HG02610 (cell line): Measurements from ENCODE around the gene MOXD1.
A peak's percentile ranks its signal among the peaks of the same experiment; 100 is the strongest.

Experiments
- ATAC-seq: cut with Tn5 transposase; IDR thresholded peaks from one replicate; pipeline ENCODE4 v1.9.1; 2021; ENCODE audit warnings: mild to moderate bottlenecking, moderate library complexity; ENCODE audit not compliant: unreplicated experiment

The MOXD1 gene

DNA sequence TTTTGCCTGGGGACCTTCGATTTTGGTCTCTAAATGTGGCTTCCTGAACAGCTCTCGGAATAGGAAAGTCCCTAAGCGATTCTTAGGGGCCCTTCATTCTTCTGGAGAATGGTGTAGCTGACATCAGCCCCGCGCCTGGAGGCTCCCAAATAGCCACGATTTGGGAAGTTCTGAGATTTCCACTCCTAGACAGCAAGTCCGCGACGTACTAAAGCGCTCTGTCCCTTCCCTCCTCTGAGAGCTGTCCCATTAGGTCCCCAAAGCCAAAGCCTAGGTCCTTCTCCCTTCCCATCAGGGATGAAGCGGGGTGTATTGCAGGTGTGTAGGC, 756 bp downstream of the MOXD1 start:
- ATAC-seq, result no peak

DNA sequence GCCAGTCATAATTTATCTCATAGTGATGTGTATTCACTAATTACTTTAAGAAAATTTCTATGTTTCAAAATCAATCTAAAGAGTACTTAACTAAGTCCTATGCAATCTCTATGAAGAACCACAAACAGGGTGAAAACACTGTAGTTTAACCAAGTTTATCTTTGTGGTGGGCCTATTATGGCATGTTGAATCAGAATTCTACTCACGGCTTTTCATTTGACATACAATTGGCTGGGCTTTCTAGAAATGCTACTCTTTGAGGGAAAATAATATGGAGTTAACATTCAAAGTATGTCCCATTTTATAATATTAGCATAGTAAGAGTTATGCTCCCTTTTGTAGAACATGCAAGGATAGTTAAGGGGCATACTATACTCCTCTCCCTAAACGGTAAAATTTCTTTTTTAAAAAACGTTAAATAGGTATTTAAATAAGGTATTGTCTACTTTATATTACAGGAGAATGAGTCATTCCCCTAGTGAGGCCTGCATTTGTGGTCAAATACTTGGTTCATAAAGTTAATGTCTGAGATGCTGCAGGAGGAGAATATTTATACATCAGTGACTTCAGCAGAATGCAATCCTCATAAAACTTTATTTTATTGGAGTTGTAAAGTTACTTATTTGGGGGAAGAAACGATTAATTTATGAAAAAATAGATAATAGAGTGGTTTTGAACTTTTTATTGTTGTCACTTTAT, 1.8 kb downstream of the MOXD1 start:
- ATAC-seq, result no peak

- ATAC-seq, result no peak
These were observed 6.2 kb downstream of the MOXD1 start for GRCh38 chr6:132395015-132395597.

DNA sequence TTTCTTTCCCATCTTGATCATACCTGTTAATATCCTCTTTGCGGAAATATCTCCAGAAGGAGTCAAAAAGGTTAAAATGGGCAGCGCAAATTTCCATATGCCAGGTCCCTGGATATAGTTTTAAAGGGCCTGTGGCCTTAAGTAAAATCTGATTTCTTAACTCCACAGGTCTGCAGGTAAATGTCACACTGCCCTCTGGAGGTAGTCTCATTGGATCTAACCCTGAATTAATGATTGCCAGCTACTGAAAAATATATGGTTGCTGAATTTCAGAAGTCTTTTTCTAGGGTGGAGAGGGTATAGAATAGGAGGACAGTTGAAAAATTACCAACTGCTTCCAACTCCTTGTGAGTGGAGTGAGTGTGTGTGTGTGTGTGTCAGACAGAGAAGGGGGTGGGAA, 8.5 kb downstream of the MOXD1 start:
- ATAC-seq, result no peak

DNA sequence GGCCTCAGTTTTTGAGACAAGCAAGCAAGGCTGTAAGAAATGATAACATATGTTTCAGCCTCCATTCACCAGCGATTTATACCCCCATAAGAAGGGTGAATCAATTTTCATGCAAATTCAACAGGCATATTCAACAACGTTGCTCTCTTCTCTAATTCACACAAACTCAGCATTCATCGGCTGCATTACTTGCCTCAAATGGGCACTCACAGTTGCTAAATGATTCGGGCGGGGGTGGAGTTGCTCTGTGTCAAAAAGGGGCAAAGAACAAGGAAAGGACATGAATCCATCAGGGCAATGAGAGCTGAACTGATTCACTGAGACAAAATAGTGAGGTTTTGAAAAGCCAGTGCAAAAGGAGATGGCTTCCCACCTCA, 9.0 kb downstream of the MOXD1 start:
- ATAC-seq, result no peak

- no peak for ATAC-seq
These were observed 9.6 kb downstream of the MOXD1 start for GRCh38 chr6:132391391-132392269.

GRCh38 chr6:132390451-132390850, 10.8 kb downstream of the MOXD1 start:
- ATAC-seq, result no peak

GRCh38 chr6:132390017-132390416, 11.3 kb downstream of the MOXD1 start:
- peak; percentile 92 for ATAC-seq

DNA sequence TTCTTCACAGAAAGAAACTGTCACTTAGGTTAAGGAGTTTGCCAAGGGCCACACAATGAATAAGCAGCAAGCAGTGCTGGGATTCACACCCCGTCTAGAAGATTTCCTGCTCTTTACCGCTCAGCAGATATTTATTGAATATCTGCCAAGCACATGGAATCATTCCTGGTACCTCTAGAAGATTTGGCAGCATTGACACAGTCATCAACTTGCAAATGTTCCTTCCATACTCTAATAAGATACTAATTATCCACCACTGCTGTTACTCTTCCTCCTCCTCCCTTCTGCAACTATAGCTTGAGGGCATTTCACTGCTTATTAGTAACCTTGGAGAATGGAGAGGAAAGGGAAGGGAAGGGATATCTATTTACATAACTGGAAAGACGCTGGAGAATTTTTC, 13.0 kb downstream of the MOXD1 start:
- no peak for ATAC-seq

DNA sequence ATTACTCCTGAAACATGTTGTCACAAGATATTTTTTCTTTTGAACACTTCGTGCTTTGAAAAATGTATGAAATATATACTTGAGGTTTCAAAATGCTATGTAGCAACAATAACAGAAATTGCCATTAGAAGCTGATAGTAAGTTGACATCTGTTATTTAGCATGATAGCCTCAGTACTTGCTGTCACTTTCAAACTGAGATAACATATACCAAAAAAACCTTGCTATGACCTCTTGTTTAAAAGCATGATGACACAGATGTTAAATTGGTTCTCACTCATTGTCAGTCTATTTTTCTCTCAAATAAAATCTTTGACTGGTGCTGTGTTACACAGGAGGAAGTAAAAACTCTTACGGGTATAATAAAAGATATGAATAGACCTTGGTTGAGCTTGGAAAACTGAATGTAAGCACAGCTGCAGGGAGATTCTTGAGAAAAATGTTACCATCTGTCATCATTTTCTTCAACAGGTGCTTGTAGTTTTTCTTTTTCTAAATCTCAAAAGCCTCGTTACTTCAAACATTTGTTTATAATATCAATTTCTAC, 18.6 kb downstream of the MOXD1 start:
- no peak for ATAC-seq

- no peak for ATAC-seq
These were observed 19.9 kb downstream of the MOXD1 start for GRCh38 chr6:132381381-132381780.

- no peak for ATAC-seq
These were observed 20.8 kb downstream of the MOXD1 start for GRCh38 chr6:132380358-132381029.

DNA sequence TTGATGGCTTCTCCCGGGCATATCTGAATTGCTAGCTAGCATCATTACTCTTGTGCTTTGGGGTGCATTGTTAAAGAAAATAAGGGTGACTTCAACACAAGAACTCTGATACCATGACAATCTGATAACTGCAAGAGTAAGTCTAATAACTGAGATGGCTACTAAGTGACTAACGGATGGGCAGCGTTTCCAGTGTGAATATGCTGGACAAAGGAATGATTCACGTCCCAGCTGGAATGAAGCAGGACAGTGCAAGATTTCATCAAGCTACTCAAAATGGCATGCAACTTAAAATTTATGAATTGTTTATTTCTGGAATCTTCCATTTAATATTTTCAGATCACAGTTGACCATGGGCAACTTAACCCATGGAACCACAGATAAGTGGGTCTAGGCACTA, 31.7 kb downstream of the MOXD1 start:
- ATAC-seq, result no peak

DNA sequence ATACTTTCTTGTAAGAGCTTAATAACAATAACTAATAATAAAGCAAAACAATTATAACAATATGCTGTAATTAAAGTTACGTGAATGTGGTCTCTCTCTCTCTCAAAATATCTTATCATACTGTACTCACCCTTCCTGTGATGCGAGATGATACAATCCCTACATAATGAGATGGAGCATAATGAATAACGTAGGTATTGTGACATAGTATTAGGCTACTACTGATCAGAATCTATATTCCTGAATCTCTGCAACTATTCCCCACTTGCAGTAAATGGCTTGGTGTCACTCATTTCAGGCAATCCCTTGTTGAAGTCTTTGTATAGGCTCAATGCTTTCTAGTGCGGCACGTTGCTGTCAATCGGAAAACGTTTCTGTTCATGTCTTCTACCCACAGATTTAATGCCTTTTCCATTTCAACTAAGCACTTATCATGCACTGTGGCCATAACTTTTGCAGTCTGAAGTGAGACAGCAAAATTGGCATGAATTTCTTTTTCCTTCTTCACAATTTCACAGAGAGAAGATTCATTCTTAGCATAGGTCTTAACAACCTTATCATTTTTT, 32.3 kb downstream of the MOXD1 start:
- ATAC-seq, result no peak

- peak; percentile 96 for ATAC-seq
These were observed 35.9 kb downstream of the MOXD1 start for GRCh38 chr6:132365281-132365907.

DNA sequence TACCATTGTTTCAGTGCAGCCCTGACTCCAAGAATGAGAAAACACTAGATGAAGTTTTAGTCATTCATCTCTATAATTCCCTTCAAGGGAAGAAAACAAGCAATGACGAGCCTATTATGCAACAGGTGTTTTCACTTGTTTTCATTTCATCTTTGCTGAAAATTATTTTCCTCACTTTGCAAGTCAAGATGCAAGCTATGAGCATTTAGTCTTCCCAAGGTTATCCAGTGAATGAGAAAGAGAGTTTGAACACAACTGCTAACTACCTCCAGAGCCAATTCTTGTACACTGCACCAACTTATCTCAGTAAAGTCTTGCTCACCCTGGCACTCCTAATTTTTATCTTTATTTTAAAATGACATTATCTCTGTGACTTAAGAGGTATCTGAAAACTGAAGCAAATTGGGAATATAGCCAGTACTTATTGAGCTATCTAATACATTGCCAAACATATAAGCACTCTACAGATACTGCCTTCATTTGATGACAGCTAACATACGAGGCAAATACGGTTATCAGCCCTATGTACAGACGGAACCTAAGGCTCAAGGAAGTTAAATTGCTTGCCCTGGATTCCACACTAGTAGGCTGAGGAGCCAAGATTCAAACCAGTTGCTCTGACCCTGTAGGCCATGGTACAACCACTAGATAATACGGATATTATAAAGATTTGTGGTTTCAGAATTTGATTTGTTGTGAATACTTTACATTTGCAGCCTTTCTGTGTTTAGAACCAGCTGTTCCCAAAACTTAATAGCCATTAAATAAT, 36.8 kb downstream of the MOXD1 start:
- ATAC-seq, result no peak

DNA sequence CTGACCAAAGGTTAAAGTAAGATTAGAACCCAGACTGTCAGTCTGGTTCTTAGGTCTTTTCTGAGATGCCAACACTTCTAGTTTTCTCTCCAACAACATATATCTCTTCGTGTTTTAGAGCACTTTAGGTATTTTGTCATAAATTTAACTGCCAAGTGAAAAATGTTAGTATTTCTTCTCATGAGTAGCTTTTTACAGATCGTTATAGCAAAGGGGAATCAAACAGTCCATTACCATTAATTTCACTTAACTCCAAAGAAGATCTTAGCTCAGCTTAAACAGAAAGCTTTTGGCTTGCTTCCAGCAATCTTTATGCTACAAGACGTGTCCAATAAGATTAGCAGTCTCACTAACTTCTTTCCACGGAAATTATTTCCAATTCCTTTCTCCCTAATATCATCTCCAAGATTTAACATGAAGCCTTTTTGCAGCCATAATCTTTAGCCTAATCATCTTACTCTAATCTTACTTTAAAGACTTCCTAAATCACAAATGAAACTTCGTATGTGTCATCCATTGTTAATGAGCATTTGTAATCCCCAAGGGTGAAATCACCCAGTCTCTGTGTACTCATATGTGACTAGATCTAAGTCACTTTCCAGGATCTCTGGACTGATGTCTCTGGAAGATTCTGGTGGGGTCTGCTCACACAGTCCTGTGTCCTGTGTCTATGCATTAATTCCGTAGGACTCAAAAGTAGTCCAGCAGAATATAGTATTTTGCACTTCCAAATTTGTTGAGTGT, 38.7 kb downstream of the MOXD1 start:
- ATAC-seq, result no peak

DNA sequence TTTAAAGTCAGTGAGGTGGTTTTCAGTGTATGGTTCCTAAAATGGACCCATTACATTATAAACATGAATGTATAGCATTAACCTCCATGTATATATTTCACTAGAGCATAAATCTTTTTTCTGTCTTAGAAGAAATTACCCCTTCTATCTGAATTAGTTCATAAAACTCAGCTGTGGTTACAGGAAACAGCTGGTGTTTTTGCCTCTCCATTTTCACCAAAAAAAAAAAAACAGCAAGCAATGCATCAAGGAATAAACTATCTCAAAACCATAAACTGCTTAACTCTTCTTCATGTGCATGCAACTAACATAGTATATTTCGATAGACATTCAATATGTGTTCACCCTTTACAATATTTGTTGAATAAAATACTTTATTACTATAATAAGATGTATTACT, 40.2 kb downstream of the MOXD1 start:
- ATAC-seq, result no peak

- no peak for ATAC-seq
These were observed 41.4 kb downstream of the MOXD1 start for GRCh38 chr6:132359886-132360285.
